Adrenal gland (tissue), 5 donors: ENCODE results near the gene PAM16.

Source experiments
- CTCF ChIP-seq, 6 experiments: fragments of 450-650 bp in 4 of 6; fragments of 200-600 bp in 2 of 6; sonication (generic) in 1 of 6; IDR thresholded peaks; 1 replicate in 5 of 6; 2 replicates in 1 of 6; pipeline versions ENCODE4 v1.5.1 to v1.8.0; 2016 to 2021; ENCODE audit warnings: antibody characterized with exemption in 6 of 6, mild to moderate bottlenecking in 2 of 6, moderate library complexity in 1 of 6
- POLR2A ChIP-seq, 2 donors: fragments of 450-650 bp; IDR thresholded peaks; one replicate each; pipeline ENCODE4 v1.6.1; 2017; ENCODE audit warnings: antibody characterized with exemption in 2 of 2, mild to moderate bottlenecking in 2 of 2, moderate library complexity in 1 of 2
- donor health status: DM: no; HTN: no; CAD: no.

- TF ChIP-seq CTCF (IDR thresholded peaks at IDR 0.05), result no peak
- no peak for TF ChIP-seq POLR2A (IDR thresholded peaks at IDR 0.05)
Observed at GRCh38 chr16:4323845-4324488, 27.2 kb downstream of the PAM16 start.
